Kidney capillary endothelial cell (primary cell): ENCODE data around the gene USP16.
"Not testable (repeated sequence)": the region's sequence is repeated elsewhere in the genome, so short reads cannot be mapped to it uniquely, and the experiment has no call there.

ENCODE experiments used
- DNase-seq: peaks from one replicate; pipeline ENCODE4 v3.0.0-alpha.2; 2018; ENCODE audit warnings: low spot score

USP16 gene

DNA sequence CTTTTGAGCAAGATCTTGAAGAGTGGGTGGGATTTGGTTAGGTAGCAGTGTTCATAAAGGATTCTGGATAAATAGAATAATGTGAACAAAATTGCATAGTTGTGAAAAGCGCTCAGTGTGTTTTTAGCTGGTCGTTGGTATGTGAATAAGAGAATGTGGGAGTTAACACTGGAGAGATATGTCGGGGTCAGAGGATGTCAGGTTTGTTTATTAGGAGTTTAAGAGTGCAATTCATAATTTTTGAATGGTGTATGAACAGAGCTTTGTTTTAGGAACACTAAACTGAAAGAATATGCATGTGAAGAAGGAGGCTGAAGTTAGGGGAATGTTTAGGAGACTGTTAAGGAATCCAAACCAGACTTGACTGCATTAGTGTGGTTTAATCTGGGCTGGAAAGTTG, 9.4 kb downstream of the USP16 start:
- DNase-seq = no peak

DNA sequence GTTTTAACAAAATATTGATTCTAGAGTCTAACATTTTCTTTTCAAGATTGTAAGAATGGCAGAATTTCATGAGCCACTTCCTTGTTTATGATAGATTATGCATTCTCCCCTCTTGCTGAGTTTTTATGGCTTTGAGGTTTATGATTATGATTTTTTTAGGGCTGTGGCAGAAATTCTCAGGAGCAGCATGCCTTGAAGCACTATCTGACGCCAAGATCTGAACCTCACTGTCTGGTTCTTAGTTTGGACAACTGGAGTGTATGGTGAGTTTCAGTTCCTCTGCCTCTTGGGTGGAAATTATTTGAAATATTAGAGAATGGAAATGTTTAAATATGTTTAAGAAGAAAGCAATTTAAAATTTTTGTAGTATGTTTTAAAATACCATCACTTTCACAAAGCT, 10.2 kb downstream of the USP16 start:
- DNase-seq = no peak

DNA sequence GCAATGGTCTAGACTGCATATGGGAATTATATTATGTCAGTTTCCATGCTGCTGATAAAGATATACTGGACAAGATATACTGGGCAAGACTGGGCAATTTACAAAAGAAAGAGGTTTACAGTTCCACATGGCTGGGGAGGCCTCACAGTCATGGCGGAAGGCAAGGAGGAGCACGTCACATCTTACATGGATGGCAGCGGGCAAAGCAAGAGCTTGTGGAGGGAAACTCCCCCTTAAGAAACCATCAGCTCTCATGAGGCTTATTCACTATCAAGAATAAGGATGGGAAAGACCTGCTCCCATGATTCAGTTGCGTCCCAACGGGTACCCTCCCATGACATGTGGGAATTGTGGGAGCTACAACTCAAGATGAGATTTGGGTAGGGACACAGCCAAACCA, 27.8 kb downstream of the USP16 start:
- DNase-seq = no peak

- DNase-seq = no peak
Observed at GRCh38 chr21:29053011-29053553, 28.6 kb downstream of the USP16 start.

GRCh38 chr21:29053656-29054055, 29.2 kb downstream of the USP16 start:
- no peak for DNase-seq

DNA sequence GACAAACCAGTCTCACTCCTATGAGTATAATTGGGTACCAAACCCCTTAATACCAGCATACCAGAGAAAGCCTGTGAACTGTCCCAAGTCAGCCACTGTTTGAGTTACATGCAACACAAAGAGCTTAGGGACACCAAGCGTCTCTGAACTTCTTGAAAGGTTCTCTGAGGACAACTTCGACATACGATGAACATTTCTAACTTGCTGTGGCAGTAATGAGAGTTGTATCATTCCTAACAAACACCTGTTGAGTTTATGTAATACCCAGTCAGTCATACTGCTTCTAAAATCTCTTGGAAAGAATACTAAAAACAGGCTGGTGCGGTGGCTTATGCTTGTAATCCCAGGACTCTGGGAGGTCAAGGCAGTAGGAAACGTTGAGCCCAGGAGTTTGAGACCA, 30.6 kb downstream of the USP16 start:
- no peak for DNase-seq

GRCh38 chr21:29056005-29056404, 31.5 kb downstream of the USP16 start:
- no peak for DNase-seq

GRCh38 chr21:29056538-29057050, 32.1 kb downstream of the USP16 start:
- DNase-seq = no peak

GRCh38 chr21:29064850-29065481, 40.5 kb downstream of the USP16 start:
- no peak for DNase-seq

- DNase-seq = peak; percentile 39
Observed at GRCh38 chr21:29072873-29073221, 48.4 kb downstream of the USP16 start.

DNA sequence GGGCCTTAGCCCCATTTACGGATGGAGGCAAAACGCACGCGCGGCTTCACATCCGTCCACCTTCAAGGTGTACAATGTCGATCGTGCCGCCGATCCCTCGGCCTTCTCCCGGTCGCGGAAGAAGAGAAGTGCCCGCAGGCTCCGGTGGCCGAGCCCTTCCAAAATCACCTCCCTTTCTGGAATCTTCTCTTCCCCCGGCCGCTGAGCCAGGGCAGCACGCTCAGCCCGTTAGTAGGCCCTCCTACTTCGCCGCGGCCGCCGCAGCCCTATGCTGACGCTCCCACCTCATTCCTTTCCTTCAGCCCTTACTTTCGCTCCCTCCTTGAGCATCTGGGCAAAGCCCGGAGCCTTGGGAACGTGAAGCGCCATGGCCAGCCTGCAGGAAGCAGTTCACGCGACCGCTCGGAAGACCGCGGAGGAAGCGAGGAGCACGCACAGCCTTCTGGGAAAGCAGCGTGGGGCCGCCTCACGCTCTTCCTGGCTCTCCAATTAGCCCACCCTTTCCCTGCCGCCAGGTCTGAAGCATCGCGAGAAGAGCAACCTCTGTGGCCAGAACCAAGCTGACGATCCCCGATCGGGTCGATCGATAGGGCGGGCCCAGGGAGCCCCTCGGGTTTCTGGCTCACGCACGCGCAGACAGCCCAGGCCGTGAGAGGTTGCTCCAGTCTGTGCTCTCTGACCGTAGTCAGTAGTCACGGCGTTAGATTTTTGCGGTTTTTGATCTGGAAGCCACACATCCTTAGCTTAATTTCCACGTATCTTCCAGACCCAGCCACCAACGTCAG, 48.9 kb downstream of the USP16 start, which contains the start of gene CCT8:
TSS of gene CCT8 (minus strand) at position 427 of the 785 bp plus-strand sequence. CDS start at position 369, 58 bp downstream.
- DNase-seq = peak; percentile 99

DNA sequence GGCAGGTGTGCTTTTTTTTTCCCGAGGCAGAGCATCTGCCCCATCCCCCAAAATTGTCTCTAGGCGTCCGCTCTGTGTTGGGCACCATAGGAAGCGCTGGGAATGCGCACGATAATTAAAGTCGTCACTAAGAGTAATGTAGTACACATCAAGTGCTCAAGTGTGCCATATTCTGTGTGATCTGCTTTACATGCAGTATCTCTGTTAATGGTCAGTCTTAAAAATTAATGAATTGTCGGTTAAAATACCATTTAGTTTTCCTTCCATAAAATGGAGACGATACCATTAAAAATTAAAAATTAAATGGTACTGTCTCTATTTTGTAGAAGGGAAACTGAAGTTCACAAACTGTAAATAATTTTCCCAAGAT, 49.5 kb downstream of the USP16 start:
- peak; percentile 30 for DNase-seq

DNA sequence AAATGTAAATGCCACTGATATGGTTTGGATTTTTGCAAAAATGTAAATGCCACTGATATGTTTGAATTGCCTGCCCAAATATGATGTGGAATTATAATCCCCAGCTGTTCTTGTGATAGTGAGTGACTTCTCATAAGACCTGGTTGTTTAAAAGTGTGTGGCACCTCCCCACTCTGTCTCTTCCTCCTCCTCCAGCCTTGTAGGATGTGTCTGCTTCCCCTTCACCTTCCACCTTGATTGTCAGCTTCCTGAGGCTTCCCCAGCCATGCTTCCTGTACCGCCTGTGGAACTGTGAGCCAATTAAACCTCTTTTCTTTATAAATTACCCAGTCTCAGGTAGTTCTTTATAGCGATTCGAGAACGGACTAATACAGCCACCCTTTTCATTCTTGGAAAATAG, 50.3 kb downstream of the USP16 start:
- no peak for DNase-seq

GRCh38 chr21:29075706-29076466, 51.4 kb downstream of the USP16 start:
- no peak for DNase-seq

- not testable (repeated sequence) for DNase-seq
Observed at GRCh38 chr21:29076731-29077640, 52.5 kb downstream of the USP16 start.

DNA sequence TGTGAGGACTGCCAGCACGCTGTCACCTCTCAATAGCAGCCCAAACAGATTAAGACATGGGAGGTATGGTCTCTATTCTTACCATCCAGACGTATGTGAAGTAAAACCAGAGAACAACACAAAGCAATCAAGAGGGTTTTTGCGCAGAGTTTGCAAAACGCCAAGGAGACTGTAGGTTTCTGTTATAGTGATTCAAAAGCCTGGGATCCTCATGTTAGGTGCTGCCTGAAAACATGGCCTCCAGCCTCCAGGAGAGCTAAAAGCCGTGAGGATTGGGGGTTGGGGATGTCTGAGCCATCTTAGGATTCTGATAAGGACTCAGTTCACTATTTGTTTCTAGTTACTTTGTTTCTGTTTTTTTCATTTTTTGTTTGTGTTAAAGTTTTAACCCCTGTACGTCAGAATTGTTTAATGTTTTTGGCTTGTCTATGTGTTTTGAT, 53.2 kb downstream of the USP16 start:
- no peak for DNase-seq

- DNase-seq = no peak
Observed at GRCh38 chr21:29078869-29079767, 54.6 kb downstream of the USP16 start.

- no peak for DNase-seq
Observed at GRCh38 chr21:29080454-29080941, 56.0 kb downstream of the USP16 start.

DNA sequence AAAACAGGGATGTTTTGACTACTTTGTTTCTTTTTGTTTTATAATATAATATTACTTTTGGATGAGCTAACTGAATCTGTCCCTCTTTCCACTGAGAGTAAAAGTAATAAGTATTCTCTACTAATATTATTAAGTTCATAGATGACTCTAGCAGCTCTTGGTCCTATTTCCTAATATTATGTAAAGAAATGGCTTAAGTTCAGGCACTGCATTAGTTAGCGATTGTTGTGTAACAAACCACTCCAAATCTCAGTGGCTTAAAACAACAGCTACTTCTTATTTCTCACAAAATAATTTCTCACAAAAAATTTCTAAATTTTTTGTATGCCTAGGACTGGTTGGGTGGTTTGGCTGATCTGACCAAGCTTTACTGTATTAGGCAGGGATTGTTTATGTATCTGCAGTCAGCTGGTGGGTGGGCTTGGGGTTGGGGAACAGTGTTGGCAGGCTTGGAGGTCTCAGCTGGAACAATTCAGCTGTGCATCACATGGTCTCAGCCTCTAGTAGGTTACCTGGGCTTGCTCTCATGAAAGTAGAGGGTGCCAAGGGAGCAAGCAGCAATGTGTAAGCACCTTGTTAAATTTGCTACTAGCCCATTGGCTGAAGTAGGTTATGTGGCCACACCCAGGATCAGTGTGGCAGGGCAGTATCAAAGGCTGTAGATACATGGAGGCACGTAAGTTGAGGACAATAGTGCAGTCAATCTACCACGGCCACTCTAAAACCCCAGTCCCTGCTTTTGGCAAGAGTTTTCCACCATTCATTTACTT, 57.8 kb downstream of the USP16 start:
- DNase-seq = no peak
